Esophagus squamous epithelium (tissue), 4 donors: Measurements from ENCODE around the gene ADAMTSL1.

ENCODE experiments used
- POLR2A ChIP-seq, 4 donors: fragments of 450-650 bp; IDR thresholded peaks; one replicate each; pipeline ENCODE4 v1.6.1; 2017; ENCODE audit warnings: antibody characterized with exemption in 4 of 4, mild to moderate bottlenecking in 4 of 4, moderate library complexity in 3 of 4
- TF ChIP-seq, protein P1 (sequence below), 6 experiments: fragments of 450-650 bp in 4 of 6; fragments of 200-600 bp in 2 of 6; sonication (generic) in 2 of 6; IDR thresholded peaks; one replicate each; pipeline ENCODE4 v1.5.1; 2016 to 2019; ENCODE audit warnings: antibody characterized with exemption in 6 of 6, mild to moderate bottlenecking in 4 of 6, moderate library complexity in 4 of 6

DNA sequence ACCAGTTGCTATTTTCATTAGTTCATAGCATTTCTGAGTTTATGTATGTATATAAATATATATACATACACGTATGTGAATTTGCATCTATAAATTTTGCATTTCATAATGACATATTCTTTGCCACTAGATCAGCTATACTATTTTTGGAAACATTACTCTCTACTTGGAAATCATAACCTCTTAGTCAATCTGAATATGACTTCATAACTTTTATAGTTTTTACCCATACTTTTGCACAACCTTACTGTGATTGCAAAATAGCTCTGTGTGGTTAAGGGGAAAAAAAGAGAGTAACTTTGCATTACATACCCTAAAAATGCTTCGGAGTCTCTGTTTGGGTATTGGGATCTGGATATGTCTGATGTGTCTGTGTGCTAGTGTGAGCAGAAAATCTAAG lies 44.9 kb upstream of the ADAMTSL1 start:
- TF ChIP-seq, protein P1, sequence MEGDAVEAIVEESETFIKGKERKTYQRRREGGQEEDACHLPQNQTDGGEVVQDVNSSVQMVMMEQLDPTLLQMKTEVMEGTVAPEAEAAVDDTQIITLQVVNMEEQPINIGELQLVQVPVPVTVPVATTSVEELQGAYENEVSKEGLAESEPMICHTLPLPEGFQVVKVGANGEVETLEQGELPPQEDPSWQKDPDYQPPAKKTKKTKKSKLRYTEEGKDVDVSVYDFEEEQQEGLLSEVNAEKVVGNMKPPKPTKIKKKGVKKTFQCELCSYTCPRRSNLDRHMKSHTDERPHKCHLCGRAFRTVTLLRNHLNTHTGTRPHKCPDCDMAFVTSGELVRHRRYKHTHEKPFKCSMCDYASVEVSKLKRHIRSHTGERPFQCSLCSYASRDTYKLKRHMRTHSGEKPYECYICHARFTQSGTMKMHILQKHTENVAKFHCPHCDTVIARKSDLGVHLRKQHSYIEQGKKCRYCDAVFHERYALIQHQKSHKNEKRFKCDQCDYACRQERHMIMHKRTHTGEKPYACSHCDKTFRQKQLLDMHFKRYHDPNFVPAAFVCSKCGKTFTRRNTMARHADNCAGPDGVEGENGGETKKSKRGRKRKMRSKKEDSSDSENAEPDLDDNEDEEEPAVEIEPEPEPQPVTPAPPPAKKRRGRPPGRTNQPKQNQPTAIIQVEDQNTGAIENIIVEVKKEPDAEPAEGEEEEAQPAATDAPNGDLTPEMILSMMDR (IDR thresholded peaks at IDR 0.05) = no peak
- no peak for TF ChIP-seq POLR2A (IDR thresholded peaks at IDR 0.05)
